CD4-positive, alpha-beta T cell treated with Interleukin-2 at 100 ng/mL for 4 hours (primary cell): ENCODE measurements around the gene CEBPG.
A peak's percentile ranks its signal among the peaks of the same experiment; 100 is the strongest.

Experiments
- DNase-seq: peaks from one replicate; pipeline ENCODE4 v3.0.0-alpha.2; 2020; ENCODE audit warnings: low spot score

CEBPG gene

DNA sequence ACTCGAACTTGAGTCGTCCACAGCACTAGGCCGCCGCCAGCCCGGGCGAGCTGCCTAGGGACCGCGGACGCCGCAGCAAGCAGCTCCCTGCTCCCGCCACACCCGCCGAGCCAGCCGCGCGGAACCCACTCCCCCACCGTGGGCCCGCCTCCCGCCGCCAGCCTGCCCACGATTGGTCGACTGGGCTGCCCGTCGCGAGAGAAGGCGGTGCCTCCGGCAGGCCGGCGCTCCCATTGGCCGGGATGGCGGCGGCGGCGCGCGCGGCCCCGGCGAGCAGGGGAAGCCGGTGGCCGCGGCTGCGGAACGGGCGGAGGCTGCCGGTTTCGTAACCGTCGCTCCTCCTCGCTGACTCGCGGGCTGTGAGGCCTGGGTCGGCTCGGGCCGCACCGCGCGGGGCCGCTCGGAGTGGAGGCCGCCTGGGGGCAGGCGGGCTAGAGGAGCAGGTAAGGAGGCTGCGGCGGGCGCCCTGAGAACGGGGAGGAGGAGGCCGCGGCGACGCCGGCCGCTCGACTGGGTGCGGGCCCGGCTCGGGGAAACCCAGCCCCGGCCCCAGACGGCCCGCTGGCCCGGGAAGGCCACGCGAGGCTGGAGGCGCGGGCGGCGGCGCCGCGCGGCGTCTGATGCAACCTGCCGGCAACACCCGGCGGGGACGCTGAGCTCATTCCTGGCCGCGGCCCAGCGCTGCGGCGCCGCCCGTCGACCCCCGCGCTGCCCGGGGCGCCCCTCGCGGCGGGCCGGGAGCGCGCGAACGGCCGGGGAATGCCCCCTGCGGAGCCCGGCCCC, at the start of gene CEBPG:
TSS of gene CEBPG (plus strand) at position 257 of the 783 bp plus-strand sequence. CDS start 5,531 bp downstream, outside the sequence.
- peak; percentile 94 for DNase-seq

DNA sequence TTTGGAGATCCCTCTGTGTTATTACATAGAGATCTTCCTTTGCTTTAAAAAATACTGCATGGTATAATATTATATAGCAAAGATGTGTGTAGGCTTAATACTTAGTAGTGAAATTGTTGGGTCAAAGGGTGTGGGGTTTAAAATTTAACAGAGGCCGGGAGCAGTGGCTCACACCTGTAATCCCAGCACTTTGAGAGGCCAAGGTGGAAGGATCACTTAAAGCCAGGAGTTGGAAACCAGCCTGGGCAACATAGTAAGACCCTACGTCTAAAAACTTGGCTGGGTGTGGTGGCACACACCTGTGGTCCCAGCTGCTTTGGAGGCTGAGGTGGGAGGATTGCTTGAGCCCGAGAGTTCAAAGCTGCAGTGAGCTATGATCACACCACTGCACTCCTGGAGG, 48.9 kb upstream of the CEBPG start:
- DNase-seq: no peak

DNA sequence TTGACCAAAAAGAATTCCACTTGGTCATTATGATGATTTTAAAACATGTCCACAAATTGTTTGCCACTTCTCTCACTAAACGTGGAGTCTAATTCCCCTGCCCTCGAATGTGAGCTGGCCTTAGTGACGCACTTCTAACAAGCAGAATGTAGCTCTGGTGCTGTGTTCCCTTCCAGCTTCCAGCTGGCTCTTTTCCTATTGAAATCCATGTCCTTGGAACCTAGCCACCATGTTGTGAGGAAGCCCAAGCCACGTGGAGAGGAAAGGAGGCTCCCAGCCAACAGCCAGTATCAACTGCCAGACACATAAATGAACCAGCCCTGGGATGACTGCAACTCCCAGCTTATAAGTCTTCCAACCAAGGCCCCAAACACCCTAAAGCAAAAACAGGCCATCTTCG, 47.6 kb upstream of the CEBPG start:
- no peak for DNase-seq

DNA sequence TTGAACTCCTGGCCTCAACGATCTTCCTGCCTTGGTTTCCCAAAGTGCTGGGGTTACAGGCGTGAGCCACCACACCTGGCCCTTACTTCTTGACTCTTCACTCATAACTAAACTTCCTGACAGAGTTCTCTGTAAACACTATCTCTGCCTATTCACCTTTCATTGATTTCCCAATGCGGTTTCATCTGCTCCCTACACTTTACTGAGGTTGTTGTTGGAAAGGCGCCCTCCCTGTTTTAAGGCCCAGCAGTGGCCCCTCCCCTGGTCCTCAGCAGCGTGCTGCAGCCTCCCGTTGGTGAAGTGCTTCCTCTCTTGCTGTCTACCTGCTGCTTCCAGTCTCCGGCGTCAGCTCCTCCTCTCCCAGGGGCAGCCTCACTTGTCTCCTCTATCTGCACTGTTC, 44.4 kb upstream of the CEBPG start:
- no peak for DNase-seq

DNA sequence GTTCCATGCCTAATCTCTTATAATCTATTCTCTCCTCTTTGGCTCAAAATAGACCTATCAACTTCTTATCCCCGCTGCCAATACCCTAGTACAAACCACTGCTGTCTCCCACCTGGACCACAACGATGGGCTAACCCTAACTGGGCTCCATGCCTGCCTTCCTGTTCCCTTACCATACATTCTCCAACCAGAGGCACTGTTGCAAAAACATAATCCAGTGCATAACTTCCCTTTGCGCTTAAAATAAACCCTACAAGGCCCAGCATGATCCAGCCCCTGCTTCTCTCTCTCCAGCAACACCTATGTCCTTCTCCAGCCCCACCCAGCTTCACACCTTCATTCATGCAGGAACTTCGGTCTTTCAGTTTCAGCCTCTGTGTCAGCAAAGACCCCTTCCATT, 43.8 kb upstream of the CEBPG start:
- DNase-seq: no peak

DNA sequence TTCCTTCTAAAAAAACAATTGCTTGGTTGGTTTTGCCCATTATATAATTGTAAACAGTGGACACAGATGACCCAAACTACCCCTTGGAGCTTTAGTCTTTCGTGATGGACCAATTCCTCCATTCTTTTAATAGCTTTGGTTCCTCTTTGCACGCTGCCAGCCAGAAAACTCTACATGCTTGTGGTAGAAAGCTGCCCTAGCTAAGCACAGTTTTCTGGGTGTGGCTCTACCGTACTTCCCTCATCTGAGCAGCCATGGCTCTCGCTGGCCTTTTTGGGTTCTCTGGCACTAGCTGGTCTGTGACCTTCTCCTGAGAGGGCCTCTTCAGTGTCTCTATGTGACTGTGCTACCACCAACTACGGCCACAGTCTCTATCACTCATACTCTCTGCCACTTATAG, 41.3 kb upstream of the CEBPG start:
- DNase-seq: no peak

DNA sequence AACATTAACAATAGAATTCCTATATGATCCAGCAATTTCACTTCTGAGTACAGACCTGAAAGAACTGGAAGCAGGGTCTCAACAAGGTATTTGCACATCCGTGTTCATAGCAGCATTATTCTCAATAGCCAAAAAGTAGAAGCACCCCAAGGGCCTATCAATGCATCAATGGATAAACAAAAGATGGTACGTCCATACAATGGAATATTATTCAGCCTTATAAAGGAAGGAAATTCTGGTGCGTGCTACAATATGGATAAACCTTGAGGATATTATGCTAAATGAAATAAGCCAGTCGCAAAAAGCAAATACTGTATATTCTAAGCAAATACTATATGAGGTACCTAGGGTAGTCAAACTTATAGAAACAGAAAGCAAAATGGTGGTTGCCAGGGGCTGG, 40.4 kb upstream of the CEBPG start:
- DNase-seq: no peak

DNA sequence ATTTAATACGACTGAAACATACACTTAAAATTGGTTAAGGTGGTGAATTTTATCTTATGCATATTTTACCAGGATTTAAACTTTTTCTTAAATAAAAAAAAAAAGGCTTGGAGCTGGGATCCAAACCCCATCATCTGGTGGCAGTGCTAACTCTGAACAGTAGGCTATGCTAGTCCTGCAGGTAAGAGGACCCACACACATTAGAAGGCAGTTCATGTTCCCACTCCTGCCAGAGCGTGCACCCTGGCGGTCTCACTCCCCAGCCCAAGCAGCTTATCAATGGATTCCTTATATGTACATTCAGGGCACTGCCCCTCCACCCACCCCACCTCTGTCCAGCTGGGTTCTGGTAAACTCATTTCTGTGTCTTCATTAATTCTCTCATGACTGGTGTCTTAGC, 39.9 kb upstream of the CEBPG start:
- DNase-seq: no peak

DNA sequence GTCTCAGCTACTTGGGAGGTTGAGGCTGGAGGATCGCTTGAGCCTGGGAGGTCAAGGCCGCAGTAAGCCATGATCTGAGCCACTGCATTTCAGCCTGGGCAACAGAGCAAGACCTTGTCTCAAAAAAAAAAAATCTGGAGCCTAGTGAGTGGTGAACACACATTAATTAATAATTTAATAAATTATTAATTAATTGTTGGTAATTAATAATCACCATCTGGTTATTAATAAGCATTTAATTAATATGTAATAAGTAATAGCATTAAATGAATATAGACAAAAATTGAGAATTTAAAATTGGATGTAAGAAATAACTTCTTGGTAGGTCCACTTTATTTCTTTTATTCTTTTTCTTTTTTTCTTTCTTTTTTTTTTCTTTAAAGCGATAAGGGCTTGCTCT, 39.2 kb upstream of the CEBPG start:
- DNase-seq: no peak

DNA sequence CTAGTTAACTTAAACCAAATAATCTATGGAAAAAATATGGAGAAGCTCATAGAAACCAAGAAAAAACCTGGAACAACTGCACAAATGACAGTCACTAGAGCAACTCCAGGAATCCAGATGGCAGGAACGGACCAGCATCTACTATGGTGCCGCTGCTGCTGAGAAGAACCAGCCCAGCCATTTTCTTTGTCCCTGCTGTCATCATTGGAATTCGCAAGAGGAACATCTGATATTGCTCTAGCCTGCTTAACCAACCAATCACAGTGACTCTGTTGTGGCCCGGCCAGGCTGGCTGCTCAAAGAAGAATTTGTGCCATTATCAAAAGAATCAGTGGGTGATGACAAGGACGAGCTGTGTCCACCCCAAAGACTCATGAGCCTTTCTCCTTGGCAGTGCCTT, 38.1 kb upstream of the CEBPG start:
- DNase-seq: no peak

DNA sequence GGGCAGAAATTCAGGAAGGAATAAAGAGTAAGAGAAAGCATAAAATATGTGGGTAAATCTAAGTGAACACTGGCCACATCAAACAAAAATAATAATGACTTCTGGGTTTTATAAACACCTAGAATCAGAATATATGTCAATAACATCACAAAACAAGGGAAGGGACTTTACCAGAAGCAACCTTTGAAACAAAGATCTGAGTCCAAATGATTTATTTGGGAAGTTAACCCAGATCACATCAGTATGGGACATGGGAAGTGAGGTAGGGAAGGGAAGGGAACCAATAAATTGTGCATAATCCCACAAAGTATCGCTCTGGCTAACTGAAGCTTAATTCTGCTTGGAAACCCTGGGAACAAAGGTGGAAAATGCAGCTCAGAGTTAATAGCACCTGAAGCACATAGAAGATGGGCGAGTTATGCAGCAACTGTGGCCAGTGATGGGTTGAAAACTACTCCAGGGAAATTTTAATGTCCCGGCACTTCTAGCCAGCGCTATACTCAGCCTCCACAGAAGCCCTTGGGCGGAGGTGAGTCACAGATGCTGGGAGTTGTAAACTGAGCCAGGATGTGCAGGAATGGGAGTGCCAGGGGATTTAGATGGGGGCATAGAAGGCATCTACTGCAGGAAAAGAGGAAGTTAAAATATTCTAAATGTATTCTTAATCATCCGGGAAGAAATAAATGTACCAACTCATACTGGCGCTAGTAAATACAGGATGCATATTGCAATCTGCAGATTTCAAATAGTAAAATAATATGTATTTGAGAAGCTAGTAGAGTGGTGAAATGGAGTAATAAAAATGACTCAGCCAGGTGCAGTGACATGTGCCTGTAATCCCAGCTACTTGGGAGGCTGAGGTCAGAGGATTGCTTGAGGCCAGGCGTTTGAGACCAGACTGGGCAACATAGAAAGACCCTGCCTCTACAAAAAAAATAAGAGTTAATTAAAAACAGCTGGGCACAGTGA, 34.2 kb upstream of the CEBPG start:
- no peak for DNase-seq

DNA sequence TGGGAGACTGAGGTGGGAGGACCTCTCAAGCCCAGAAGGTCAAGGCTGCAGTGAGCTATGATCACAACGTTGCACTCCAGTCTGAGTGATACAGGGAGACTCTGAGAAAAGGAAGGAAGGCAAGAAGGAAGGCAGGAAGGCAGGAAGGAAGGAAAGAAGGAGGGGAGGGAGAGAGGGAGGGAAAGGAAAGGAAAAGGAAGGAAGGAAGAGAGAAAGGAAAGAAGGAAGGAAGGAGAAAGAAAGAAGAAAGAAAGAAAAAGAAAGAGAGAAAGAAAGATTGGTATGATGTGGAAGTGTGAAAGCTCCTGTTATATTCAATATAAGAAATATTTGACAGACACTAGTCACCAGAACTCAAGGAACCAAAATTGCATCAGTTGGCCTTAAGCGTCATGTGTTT, 32.5 kb upstream of the CEBPG start:
- no peak for DNase-seq

DNA sequence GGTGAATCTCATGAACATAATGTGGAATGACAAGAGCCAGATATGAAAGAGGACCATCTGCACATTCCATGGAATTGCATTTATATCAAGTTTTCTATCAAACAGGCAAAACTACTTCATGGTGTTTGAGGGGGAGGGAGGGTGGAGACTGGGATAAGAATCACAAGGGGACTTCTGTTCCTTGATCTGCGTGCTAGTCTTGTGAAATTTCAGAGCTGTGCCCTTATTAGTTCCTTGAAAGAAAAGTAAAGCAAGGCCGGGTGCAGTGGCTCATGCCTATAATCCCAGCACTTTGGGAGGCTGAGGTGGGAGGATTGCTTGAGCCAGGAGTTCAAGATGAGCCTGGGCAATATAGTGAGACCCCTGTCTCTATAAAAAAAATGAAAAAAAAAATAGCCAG, 30.2 kb upstream of the CEBPG start:
- DNase-seq: no peak

DNA sequence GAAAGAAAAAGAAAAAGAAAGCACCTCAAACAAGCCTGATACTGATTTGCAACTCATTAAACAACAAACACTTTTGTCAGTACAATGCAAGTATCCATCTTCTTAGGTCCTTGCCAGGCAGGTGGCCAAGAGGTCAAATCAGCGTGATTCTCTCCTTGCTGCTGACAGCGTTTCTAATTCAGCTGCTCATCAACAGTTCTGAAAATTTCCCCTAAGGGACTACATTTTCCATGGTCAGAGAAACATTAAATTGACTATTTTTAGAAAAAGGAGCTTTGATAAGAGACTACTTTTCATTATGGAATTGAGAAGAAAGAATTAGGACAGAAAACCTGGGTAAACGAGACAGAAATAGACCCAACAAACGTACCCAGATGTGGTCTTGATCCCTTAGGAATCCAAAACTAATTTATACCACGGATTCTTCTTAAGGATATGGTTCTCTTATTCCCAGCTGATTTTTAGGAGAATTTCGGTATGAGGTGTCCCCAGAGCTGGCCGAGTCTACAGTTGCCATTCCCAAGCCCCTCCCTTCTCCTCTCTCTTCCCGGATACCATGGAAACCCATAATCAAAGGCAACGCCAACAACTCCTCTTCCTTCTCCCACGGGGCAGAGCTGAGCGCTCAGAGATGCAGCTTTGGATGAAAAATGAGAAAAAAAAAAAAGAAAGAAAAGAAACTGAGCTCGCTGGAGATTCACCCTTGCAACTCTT, 29.5 kb upstream of the CEBPG start:
- no peak for DNase-seq

DNA sequence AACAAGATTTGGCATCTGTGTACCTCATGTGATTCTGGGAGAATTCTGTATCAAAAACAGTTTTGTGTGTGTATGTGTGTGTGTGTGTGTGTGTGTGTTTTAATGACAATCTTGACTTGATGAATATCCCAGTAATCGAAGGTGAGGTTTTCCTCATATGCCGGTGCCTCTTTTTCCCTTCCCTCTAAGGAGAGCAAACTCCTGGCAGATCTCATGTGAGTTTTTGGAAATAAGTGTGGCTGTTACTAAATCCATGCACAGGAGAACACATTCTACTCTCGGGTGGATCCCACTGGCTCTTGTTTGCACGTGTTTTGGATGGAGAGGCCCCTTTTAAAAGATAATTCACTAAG, 29.0 kb upstream of the CEBPG start:
- no peak for DNase-seq

DNA sequence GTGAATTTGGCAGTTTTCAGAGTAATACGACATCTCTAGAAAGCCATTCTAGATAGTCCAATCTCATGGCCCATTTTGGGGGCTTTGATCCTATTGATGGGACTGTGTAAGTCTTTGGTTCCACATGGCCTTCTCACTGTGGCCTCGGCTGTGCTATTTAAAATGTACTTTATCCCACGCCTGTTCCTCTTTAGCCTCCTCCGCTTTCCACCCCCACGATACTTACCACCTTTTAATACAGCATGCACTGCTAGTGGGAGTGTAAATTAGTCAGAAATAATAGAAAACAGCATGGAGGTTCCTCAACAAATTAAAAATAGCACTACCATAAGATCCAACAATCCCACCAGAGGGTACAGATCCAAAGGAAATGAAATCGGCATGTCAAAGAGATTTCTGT, 28.3 kb upstream of the CEBPG start:
- no peak for DNase-seq

DNA sequence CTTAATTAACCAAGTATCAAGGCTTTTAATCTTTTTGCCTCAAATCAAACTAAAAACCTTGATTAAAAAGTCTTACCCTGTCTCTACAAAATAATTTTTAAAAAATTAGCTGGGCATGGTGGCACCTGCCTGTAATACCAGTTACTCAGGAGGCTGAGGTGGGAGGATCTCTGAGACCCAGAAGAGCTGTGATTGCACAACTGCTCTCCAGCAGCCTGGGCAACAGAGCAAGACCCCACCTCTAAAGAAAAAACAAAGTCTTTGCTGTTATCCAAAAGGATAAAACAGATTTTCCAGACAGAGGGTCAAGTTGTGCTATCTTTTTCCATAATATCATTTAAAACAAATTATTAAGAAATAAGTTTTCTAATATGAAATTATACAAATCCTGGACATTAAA, 26.8 kb upstream of the CEBPG start:
- no peak for DNase-seq

DNA sequence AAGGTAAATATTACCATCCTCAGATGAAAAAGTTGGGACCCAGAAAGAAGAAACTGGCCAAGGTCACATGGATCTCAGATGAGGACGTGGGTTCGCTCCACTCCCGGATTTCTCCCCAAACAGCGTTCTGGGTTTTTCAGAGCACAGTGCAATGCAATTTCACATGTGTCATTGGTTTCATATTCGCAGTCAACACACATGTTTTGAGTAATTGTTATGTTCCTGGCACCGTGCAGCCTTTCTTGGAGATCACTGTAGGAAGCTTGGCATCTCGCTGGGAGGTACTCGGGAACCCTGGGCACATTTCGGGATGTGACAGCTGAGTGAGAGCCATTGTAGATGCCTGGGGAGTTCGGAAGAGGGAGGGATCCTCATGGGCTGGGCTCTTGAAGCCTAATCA, 26.2 kb upstream of the CEBPG start:
- DNase-seq: no peak

DNA sequence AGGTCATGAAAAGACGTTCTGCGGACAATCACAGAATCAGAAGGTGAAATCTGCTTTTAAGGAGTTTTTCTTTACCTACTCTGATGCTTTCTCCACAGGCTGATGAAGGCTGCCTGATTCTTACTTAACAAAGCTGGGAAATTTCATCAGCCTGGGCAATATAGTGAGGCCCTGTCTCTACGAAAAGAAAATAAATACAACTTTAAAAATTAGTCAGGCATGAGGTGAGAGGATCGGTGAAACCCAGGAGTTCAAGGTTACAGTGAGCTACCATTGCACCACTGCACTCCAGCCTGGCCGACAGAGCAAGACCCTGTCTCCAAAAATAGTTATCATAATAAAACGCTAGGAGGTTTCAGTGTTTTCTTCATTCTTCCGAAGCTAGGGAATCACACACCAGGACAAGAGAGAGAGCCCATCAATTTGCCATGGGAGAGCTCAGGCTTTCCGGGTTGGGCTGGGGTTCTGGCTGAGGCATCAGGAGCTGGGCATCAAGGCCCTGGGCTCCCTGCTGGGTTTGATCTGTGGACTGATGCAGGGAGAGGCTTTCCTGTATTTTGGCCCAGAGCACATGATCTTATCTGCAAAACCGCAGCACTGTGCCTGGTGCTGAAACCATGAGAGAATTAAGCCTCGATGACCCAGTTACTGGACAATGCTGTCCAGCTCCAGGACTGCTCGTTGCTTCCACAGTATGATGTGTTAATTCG, 25.1 kb upstream of the CEBPG start:
- no peak for DNase-seq

DNA sequence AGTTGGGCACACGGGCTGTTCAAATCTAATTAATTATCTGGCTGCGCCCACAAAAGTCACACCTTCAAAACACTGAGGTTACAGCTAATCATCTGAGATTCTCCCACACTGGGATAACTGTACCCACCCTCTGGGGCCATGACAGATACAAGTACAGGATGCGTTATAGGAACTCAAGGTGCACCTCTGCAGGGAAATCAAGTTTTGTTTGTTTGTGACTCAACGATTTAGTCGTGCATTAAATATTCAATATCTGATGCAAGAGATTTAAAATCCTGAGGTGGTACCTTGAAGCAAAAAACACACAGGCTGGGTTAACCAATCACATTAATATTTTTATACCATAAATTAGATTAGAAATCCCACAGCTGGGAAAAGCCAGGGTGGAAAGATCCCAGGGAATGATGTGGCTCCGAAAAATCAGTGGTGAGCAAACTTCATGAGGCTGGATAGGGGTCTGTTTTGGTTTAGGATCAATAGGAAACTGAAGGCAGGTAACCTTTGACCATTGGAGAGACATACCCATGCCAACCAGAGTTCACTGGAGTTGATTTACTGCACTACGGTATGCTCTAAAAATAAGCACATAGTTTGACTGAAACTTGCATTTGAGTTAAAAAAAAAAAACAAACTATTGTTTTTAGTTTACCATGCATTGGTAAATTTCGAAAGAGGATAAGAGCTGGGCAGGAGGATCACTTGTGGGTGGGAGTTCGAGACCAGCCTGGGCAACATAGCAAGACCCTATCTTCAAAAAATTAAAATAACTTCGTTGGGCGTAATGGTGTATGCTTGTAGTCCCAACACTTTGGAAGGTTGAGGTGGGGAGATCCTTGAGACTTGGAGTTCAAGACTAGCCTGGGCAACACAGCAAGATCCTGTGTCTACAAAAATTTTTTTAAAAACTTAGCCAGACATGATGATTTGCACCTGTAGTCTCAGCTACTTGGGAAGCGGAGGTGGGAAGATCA, 23.9 kb upstream of the CEBPG start:
- no peak for DNase-seq
